Erythroblast (primary cell): ENCODE results near the gene ZBTB8A.

ENCODE experiments used
- GATA1 ChIP-seq: IDR thresholded peaks from 2 replicates; pipeline ENCODE4 v1.6.1; 2011; ENCODE audit warnings: low read depth, mild to moderate bottlenecking, control low read depth, low read length, moderate library complexity
- POLR2A ChIP-seq: IDR thresholded peaks from 2 replicates; pipeline ENCODE4 v1.6.1; 2011; ENCODE audit warnings: mild to moderate bottlenecking, low read length

DNA sequence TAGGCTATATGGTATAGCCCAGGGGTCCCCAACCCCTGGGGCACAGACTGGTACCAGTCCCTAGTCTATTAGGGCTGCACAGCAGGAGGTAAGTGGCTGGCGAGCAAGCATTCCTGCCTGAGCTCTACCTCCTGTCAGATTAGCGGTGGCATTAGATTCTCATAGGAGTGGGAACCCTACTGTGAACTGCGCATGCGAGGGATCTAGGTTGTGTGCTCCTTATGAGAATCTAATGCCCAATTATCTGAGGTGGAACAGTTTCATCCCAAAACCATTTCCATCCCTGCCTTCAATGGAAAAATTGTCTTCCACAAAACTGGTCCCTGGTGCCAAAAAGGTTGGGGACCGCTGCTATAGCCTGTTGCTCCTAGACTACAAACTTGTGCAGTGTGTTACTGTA is 22.8 kb upstream of the ZBTB8A start:
- TF ChIP-seq POLR2A (no peak), GATA1 (no peak)
